GM19099 (cell line): ENCODE measurements around the gene NAT14.

ENCODE experiments used
- POLR2A ChIP-seq: IDR thresholded peaks from 3 replicates; pipeline ENCODE4 v1.6.1; 2011; ENCODE audit warnings: low read depth; ENCODE audit not compliant: insufficient read length; ENCODE audit errors: extremely low read depth

Gene NAT14

DNA sequence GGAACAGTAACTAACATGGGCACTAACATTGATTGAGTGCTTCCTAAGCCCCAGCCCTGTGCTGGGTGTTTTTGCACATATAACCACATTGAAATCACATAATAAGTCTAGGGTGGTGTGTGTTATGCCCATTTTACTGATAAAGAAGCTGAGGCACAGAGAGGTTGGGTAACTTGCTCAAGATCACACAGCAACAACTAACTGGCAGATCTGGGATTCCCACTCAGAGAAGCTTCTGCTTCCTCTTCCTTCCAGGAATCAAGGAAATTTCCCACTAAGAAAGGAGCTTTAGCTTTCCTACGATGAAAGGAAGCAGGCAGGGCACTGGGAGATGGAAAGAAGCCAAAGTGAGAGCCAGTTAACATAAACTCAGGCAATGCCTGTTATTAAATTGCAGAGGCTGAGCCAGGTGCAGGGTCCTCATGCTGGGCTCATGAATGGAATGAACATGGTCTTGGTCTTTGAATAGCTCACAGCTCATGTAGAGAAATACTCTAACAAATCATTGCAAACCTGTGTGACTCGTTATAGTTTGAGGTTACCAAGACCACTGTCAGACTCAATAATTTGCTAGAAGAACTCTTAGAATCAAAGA lies 13.4 kb downstream of the NAT14 start:
- no peak for TF ChIP-seq POLR2A

- no peak for TF ChIP-seq POLR2A
These were observed 15.5 kb downstream of the NAT14 start for GRCh38 chr19:55500368-55500952.

DNA sequence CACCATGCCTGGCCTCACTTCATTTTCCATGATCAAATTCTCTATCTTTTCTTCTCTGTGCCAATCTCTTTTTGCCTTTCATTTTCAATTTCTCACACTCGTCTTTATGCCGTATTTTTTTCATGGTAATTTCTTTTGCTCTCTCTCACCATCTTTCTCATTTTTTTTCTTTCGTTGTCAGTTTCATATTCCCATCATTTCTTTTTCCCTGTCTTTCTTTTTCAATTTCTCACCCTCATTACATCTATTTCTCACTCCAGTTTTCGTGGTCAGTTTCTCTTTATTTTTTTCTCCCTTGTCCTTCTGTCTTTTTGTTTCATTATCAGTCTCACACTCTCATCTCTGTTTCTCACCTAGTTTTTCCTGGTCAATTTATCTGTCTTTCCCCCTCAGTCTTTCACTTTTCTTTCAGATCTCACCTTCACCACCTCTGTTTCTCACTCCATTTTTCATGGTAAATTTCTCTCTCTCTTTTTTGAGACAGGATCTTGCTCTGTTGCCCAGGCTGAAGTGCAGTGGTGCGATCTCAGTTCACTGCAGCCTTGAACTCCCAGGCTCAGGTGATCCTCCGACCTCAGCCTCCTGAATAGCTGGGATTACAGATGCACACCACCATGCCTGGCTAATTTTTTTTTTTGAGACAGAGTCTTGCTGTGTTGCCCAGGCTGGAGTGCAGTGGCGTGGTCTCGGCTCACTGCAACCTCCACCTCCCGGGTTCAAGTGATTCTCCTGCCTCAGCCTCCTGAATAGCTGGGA lies 17.4 kb downstream of the NAT14 start:
- no peak for TF ChIP-seq POLR2A

DNA sequence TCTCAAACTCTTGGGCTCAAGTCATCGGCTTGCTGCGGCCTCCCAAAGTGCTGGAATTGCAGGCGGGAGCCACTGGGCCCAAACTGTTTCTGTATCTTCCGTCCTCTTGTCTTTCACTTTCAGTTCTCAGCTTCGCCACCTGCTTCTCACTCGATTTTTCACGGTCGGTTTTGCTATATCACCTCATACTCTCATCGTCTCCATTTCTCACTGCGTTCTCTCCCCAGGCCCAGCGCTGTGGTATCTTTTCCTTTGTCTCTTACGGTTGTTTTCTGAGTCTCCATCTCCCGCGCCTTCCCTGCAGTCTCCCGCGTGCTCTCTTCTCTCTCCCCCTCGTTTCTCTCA lies 18.1 kb downstream of the NAT14 start:
- TF ChIP-seq POLR2A: no peak

DNA sequence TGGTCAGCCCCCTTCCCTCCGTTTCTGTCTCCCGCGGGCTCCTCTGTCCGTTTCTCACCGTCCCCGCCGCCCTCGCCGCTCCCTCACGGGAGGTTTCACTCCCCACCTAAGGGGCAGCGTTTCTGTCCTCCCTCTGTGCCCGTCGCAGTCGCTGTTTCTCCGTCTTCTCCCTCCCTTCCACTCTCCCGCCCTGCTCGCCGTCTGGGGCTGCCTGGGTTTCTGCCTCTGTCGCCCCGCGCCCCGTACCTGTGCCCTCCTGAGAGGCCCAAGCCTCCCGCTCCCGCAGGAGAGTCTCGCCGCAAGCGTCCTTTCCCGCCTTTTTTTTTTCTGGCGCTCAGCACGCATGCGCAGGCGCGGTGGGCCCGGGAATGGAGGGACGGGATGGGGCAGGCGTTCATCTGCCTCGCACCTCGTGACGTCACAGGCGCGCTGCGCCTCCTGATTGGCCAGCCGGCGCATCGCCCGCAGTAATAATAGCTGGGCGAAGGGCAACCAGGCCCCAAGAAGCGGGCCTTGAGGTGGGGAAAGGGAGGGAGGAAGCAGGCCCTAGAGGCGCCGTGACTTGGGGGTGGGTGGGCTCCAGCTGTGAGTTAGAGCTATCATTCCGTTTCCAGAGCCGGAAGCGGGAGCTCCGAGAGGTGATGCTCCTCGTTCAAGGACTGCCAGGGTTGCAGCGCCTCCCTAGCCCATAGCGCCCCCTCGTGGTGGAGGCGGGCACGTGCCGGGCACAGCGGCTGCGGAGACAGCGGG lies 18.7 kb downstream of the NAT14 start:
- peak; percentile 31 for TF ChIP-seq POLR2A

GRCh38 chr19:55504252-55504603 lies 19.2 kb downstream of the NAT14 start:
- no peak for TF ChIP-seq POLR2A

DNA sequence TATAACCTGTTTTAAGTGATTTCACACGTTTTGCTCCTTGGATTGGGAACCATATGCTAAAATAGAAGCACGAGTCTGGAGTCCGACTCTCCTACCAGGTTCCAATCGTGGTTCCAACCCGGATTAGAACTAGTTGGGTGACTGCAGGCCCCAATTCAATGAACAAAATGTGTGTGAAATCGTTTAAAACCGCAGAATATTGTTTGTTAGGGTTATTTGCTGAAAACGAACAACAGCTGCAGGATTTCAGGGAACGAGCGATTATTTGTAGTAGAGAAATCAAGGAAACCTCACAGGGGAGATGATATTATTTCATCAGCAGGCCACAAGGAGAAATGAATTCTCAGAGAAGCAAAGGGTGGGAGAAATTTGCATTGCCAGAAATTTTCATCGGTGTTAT lies 20.0 kb downstream of the NAT14 start:
- TF ChIP-seq POLR2A: no peak

GRCh38 chr19:55508120-55508519 lies 23.1 kb downstream of the NAT14 start:
- no peak for TF ChIP-seq POLR2A

DNA sequence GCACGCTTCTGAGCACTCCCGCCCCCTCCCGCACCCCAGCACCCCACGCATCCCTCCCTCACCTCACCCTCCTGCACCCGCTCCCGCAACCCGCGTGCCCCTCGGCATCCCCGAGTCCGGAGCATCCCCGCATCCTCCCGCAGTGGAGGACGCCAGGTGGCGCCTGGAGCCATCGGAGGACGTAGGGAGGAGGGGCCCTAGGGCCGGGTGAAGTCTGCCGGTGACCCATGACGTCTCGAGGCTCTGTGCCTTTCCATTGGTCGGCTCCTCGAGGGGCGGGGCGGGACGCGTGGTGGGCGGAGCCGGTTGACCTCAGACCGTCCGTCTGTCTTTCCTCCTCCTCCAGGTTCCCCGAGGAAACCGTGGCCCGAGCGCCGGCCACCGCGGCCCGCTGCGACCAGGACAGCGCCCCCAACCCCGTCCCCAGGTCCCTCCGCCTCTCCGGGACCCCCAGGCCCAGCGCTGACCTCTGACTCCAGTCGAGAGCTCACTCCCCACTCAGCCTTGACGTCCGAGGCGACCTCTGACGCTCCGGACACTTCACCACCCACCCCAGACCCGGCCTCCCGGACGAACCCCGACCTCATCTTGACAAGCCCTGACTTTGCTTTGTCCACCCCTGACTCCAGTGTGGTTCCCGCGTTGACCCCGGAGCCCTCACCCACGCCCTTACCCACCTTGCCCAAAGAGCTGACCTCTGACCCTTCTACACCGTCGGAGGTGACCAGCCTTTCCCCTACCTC lies 32.1 kb downstream of the NAT14 start:
- TF ChIP-seq POLR2A: peak; percentile 44

- TF ChIP-seq POLR2A: no peak
These were observed 34.7 kb downstream of the NAT14 start for GRCh38 chr19:55519451-55520311.

GRCh38 chr19:55520691-55521292 lies 35.8 kb downstream of the NAT14 start:
- no peak for TF ChIP-seq POLR2A

DNA sequence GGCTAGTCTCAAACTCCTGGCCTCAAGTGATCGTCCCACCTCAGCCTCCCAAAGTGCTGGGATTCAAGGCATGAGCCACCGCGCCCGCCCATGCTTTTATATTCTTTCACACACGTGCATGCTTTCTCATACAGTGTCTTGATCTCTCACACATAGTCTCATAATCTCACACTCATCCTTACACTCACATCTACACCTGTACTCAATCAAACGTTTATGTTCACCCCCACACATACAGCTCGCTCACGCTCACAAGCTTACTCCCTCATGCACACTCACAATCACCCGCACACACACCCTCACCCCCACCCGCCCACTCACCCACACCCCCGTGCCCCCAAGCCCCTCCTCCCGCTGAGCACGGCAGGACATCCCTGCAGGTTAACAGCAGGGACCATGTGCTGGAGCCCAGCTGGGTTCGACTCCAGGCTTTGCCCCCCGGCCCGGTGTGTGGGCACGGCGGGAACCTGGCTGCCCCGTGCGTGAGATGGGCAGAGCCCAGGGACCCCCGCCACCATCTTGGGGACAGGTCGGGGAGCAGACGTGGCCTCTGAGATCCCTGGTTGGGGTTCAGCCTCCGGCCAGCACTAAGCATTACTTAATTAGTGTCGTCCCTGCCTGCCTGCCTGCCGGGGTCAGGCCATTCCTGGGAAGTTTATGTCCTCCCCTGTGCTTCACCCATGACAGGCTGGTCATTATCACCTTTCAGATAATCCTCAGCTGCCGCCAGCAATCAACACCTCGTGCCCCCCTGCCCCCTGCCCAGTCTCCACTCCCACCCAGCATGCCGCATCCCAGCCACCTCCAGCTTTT lies 40.5 kb downstream of the NAT14 start:
- no peak for TF ChIP-seq POLR2A
